Activated CD4-positive, alpha-beta T cell treated with anti-CD3 and anti-CD28 coated beads, Interleukin-2, amount 10 ng/mL, durations not matched to agents 24 days and 14 days (primary cell): Measurements from ENCODE around the gene UBE2V1. TPM values are rescaled to one million over a fixed set of nuclear protein-coding genes. Genes with fewer than 3 reads are reported as not detected.
"Not testable (repeated sequence)": the region's sequence is repeated elsewhere in the genome, so short reads cannot be mapped to it uniquely, and the experiment has no call there.

Experiments used
- DNase-seq: peaks from one replicate; pipeline ENCODE4 v3.0.0; 2022
- H3K27ac Mint-ChIP-seq: one replicate; pipeline ENCODE4 v1.8.0; 2022; ENCODE audit warnings: mild to moderate bottlenecking, mixed read lengths
- H3K27me3 Mint-ChIP-seq: one replicate; pipeline ENCODE4 v1.8.0; 2022; ENCODE audit warnings: mixed read lengths
- H3K36me3 Mint-ChIP-seq: one replicate; pipeline ENCODE4 v1.8.0; 2022; ENCODE audit warnings: low read depth, mild to moderate bottlenecking, mixed read lengths
- H3K4me1 Mint-ChIP-seq: one replicate; pipeline ENCODE4 v1.8.0; 2021; ENCODE audit warnings: mixed read lengths
- H3K4me3 Mint-ChIP-seq: one replicate; pipeline ENCODE4 v1.8.0; 2022; ENCODE audit warnings: mild to moderate bottlenecking, moderate library complexity, mixed read lengths
- H3K9me3 Mint-ChIP-seq: one replicate; pipeline ENCODE4 v1.8.0; 2021; ENCODE audit warnings: mixed read lengths
- intact Hi-C: fragments of 100-400 bp; cut with micrococcal nuclease; formaldehyde crosslinking; loops from one replicate; pipeline ENCODE4 v1.15.1; 2023
- total RNA-seq: library from RNA; stranded (reverse); gene quantifications from 2 replicates; pipeline ENCODE4 v1.2.3, GENCODE V29; 2022

Gene UBE2V1
- total RNA-seq, 1 donor from 2014 or later, result 153 TPM

DNA sequence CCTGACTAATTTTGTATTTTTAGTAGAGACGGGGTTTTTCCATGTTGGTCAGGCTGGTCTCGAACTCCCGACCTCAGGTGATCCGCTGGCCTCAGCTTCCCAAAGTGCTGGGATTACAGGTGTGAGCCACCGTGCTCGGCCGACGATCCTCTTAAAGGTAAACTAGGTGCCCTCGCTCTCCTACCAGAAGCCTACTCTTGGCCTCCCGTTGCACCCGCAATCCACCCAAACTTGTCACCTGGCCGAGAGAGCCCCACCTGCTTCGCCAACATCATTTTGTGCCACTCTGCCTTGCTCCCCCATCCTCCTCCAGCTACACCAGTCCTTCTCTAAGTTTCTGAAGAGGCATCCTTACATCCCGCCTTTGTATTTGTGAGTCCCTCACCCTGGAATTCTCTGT lies 10.4 kb downstream of the UBE2V1 start:
- DNase-seq, H3K4me3 Mint-ChIP-seq, H3K27ac Mint-ChIP-seq, H3K27me3 Mint-ChIP-seq, H3K9me3 Mint-ChIP-seq, intact Hi-C loops: not testable (repeated sequence)
- H3K4me1 Mint-ChIP-seq, result peaks cover 28% of the 10 kb centered on the region
- peaks cover 26% of the 10 kb centered on the region for H3K36me3 Mint-ChIP-seq

DNA sequence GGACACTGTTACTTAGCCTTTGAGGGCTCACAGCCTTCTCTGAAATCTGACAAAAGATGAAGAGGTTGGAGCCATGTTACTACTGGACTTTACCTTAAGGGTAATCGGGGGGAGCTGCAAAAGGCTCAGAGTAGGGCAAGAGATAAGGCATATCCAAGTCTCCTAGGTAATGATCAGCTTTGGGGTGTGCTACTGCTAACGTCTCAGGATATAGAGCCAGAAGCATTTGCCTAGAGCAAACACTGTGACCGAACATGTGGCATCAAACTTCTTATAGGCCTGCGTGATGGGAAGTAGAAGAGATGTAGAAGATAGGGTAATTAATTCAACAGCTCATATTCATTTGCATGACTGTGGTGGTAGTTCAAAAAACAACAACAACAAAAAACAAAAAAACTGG lies 11.1 kb downstream of the UBE2V1 start:
- DNase-seq, result no peak
- Mint-ChIP-seq H3K4me3 (no peak overlapping the region), H3K27me3 (no peaks in the 10 kb centered on the region), H3K9me3 (no peaks in the 10 kb centered on the region), H3K4me1 (peaks cover 25% of the 10 kb centered on the region), H3K36me3 (peaks cover 26% of the 10 kb centered on the region), H3K27ac (no peak overlapping the region)
- intact Hi-C loops, result no loop called here

DNA sequence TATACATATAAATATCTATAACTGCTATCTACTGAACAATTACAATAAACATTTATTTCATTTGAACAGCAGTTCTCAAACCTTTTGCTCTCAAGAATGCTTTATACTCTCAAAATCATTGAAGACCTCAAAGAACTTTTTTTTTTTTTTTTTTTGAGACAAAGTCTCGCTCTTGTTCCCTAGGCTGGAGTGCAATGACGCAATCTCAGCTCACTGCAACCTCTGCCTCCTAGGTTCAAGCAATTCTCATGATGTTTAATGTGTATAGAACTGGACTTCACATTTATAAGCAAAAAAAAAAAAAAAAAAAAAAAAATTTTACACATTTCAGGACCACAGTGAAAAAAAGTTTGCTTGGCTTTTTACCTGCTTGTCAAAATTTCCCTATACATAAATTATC lies 11.7 kb downstream of the UBE2V1 start:
- Mint-ChIP-seq H3K9me3 (no peaks in the 10 kb centered on the region), H3K27me3 (no peaks in the 10 kb centered on the region), H3K36me3 (peaks cover 30% of the 10 kb centered on the region), H3K27ac (no peak overlapping the region), H3K4me1 (peaks cover 26% of the 10 kb centered on the region), H3K4me3 (no peak overlapping the region)
- no peak for DNase-seq
- intact Hi-C loops, result no loop called here

DNA sequence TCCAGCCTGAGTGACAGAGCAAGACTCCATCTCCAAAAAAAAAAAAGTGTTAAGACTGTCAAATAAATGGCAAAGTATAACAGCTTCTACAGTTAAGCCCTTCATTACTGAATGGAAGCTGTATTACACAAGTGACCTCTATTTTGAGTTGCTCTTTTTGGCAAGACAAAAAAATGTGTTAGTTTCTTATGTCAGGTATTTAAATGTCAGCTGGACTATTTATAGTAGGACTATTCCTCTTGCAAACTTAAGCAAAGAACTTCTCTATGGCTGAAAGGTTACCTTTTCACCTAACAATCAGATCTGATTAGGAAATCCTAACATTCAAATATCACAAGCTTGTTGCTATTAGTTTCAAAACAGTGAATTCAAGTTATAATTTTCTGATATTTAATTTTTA lies 12.4 kb downstream of the UBE2V1 start:
- no peak overlapping the region for H3K4me3 Mint-ChIP-seq
- no peak overlapping the region for H3K27ac Mint-ChIP-seq
- H3K9me3 Mint-ChIP-seq, result no peaks in the 10 kb centered on the region
- peaks cover 34% of the 10 kb centered on the region for H3K36me3 Mint-ChIP-seq
- no peaks in the 10 kb centered on the region for H3K27me3 Mint-ChIP-seq
- DNase-seq, result no peak
- intact Hi-C loops, result no loop called here
- H3K4me1 Mint-ChIP-seq, result peaks cover 24% of the 10 kb centered on the region

DNA sequence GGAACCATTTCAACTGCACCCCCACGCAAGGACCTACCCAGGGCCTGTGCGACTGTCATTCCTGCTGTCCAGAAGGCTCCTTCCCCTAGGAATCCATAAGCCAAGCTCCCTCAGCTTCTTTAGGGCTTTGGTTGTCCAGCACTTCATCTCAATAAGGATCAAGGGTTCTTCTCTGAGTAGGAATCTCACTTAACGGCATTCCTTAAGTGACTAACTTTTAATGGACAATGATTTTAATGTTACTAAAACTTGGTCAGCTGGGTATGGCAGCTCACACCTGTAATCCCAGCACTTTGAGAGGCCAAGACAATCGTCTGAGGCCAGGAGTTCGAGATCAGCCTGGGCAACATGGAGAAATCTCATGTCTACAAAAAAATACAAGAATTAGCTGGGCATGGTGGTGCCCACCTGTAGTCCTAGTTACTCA lies 13.4 kb downstream of the UBE2V1 start:
- no peak for DNase-seq
- no peaks in the 10 kb centered on the region for H3K9me3 Mint-ChIP-seq
- no peaks in the 10 kb centered on the region for H3K27me3 Mint-ChIP-seq
- intact Hi-C loops, result no loop called here
- H3K36me3 Mint-ChIP-seq, result peaks cover 43% of the 10 kb centered on the region
- H3K4me1 Mint-ChIP-seq, result peaks cover 27% of the 10 kb centered on the region
- no peak overlapping the region for H3K4me3 Mint-ChIP-seq
- H3K27ac Mint-ChIP-seq, result peak overlapping the region; percentile 17

DNA sequence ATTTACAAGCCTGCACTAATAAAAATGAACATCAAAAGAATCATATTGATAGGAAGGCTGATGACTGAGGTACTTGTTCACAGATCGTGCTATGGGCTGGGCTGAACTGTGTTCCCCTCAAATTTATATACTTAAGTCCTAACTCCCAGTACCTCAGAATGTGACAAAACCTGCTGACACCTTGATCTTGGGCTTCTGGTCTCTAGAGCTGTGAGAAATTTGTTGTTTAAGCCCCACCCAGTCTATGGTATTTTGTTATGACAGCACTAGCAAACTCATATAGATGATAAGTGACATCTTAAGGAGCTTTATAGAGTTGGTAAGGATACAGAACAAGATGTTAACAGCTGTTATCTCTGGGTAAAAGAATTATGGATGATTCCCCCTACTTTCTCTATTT lies 13.8 kb downstream of the UBE2V1 start:
- peaks cover 48% of the 10 kb centered on the region for H3K36me3 Mint-ChIP-seq
- no peaks in the 10 kb centered on the region for H3K9me3 Mint-ChIP-seq
- no peak overlapping the region for H3K4me3 Mint-ChIP-seq
- intact Hi-C loops, result no loop called here
- DNase-seq, result no peak
- H3K4me1 Mint-ChIP-seq, result peaks cover 27% of the 10 kb centered on the region
- H3K27me3 Mint-ChIP-seq, result no peaks in the 10 kb centered on the region
- H3K27ac Mint-ChIP-seq, result no peak overlapping the region

DNA sequence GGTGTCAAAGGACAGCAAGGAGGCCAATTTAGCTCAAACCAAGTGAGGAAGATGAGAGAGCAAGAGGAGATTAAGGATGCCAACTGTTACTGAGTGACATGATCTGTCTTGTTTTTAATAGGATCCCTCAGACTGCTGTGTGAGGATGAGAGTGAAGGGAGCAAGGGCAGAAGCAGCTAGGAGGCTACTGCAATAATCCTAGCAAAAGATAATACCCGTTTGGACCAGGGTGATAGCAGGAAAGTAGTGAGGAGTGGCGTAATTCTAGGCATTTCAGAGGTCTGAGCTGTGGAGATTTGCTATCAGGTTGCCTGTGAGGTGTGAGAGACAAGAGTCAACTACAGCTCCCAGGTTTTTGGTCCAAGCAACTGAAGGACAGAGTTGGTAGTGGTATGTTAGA lies 14.7 kb downstream of the UBE2V1 start:
- no peak for DNase-seq
- Mint-ChIP-seq H3K9me3 (no peaks in the 10 kb centered on the region), H3K4me1 (peaks cover 22% of the 10 kb centered on the region), H3K27me3 (no peaks in the 10 kb centered on the region), H3K36me3 (peaks cover 46% of the 10 kb centered on the region), H3K27ac (no peak overlapping the region), H3K4me3 (no peak overlapping the region)
- intact Hi-C loops, result no loop called here

DNA sequence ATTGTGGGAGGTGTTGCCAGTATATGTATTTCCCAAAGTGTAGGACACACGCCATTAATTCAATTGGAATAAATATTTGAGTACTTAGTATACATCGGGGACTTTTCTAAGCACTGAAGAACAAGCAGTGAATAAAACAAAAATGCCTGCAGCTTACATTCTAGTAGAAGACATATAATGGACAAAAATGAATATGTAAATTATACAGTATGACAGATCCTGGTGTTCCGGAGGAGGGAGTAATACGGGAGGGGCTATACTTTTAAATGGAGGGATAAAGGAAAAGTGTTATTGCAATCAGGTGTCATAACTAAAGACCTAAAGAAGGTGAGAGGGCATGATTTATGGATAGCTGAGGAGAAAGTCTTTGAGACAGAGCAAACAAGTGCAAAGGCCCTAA lies 15.1 kb downstream of the UBE2V1 start:
- H3K36me3 Mint-ChIP-seq, result peaks cover 49% of the 10 kb centered on the region

DNA sequence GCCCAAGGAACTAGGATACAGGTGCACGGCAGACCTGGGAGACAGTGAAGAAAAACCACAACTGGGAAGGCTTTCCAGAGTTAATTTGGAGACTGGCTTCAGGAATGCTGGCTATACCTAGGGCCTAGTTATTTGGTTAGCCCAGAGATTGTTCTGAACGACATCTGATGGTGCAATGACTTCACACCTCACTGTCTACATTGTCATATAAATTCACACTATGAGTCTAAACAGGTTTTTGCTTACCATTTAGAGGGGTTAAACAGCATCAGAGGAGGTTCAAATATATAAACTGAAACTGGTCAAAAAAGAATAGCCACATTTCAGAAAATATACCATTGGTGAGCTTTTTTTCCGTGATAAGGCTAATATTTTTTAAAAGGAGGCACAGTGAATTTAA lies 16.7 kb downstream of the UBE2V1 start:
- H3K36me3 Mint-ChIP-seq, result peaks cover 45% of the 10 kb centered on the region
- peaks cover 17% of the 10 kb centered on the region for H3K4me1 Mint-ChIP-seq
- no peaks in the 10 kb centered on the region for H3K27me3 Mint-ChIP-seq
- DNase-seq, result no peak
- intact Hi-C loops, result no loop called here
- no peak overlapping the region for H3K27ac Mint-ChIP-seq
- H3K4me3 Mint-ChIP-seq, result no peak overlapping the region
- H3K9me3 Mint-ChIP-seq, result no peaks in the 10 kb centered on the region

More for the DNA sequence above, 15.1 kb downstream of the UBE2V1 start:
- intact Hi-C loops, result no loop called here
- no peaks in the 10 kb centered on the region for H3K9me3 Mint-ChIP-seq
- peaks cover 22% of the 10 kb centered on the region for H3K4me1 Mint-ChIP-seq
- no peaks in the 10 kb centered on the region for H3K27me3 Mint-ChIP-seq
- H3K27ac Mint-ChIP-seq, result no peak overlapping the region
- H3K4me3 Mint-ChIP-seq, result no peak overlapping the region
- no peak for DNase-seq

DNA sequence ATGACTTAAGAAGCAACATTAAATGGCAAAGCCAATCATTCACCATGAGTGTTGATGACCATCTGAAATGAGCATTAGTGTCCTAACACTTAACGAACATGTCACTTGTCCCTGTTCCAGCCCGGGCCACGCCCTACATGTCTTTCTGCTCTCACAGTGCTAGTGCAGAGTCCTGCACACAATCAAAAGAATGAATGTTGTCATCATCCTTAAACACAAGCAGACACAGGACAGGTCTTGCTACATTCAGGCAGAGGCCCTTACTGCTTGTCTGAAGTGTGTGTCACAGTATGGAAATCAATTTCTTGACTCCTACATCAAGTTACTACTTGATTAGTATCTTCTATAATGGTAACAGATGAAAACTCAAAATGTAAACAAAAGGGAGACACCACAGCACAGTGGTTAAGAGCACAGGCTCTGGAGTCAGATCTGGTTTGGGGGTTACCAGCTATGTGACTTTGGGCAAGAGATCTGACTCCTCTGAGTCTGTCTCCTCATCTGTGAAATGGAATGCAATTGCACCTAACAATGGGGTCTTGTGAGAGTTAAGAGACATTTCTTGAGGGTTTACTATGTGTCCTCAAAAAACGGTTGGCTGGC lies 17.4 kb downstream of the UBE2V1 start:
- Mint-ChIP-seq H3K36me3 (peaks cover 44% of the 10 kb centered on the region), H3K4me3 (no peak overlapping the region), H3K4me1 (peaks cover 17% of the 10 kb centered on the region), H3K27ac (no peak overlapping the region), H3K27me3 (no peaks in the 10 kb centered on the region), H3K9me3 (no peaks in the 10 kb centered on the region)
- intact Hi-C loops, result no loop called here
- DNase-seq, result no peak

DNA sequence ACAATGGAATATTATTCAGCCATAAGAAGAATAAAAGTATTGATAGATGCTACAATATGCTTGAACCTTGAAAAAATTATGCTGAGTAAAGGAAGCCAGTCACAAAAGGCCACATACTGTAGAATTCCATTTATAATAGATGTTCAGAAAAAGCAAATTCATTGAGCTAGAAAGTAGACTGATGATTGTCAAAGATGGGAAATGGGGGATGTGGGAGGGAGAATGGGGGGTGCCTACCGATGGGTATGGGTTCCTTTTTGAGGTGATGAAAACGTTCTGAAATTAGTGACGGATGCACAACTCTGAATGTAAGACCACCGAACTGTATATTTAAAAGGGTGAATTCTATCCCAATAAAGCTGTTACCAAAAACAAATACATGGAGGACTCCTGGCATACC lies 18.4 kb downstream of the UBE2V1 start:
- intact Hi-C loops, result no loop called here
- DNase-seq, result no peak
- Mint-ChIP-seq H3K4me1 (peaks cover 17% of the 10 kb centered on the region), H3K9me3 (no peaks in the 10 kb centered on the region), H3K27ac (no peak overlapping the region), H3K36me3 (peaks cover 47% of the 10 kb centered on the region), H3K4me3 (no peak overlapping the region), H3K27me3 (no peaks in the 10 kb centered on the region)

DNA sequence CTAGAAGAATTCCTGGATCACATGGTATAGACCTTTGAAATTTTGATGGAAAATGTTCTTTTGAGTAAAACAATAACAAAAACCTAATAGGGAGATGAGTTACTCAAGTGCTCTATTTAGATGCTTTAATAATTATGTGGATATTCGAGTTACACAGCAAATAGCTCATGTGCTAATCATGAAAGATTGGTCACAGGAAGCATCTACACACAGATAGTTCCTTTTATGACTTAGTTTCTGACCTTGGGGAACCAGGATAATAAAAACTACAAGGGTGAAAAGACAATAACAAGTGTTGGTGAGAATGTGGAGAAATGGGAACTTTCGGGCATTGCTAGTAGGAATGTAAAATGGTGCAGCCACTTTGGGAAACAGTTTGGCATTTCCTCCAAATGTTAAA lies 19.7 kb downstream of the UBE2V1 start:
- Mint-ChIP-seq H3K9me3 (no peaks in the 10 kb centered on the region), H3K27me3 (no peaks in the 10 kb centered on the region), H3K4me3 (no peak overlapping the region), H3K27ac (no peak overlapping the region), H3K4me1 (peaks cover 13% of the 10 kb centered on the region), H3K36me3 (peaks cover 53% of the 10 kb centered on the region)
- no peak for DNase-seq
- intact Hi-C loops, result no loop called here

DNA sequence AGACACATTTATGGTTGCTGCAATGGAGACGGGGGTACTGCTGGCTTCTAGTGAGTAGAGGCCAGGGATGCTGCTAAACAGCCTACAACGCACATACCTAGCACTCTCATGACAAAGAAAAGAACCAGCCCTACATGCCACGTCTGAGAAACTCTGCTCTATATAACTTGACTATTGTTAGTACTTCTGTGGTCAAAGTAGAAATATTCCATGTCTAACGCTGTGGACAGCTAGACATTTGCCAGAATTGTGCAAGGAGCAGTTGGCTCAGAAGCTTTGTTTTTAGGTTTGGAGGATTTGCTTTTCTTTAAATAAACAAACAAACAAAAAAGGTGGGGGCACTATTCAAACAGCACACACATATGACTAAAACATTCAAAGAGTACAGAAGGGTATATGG lies 20.5 kb downstream of the UBE2V1 start:
- Mint-ChIP-seq H3K27me3 (no peaks in the 10 kb centered on the region), H3K36me3 (peaks cover 48% of the 10 kb centered on the region), H3K9me3 (no peaks in the 10 kb centered on the region), H3K4me1 (peaks cover 5% of the 10 kb centered on the region), H3K27ac (no peak overlapping the region), H3K4me3 (no peak overlapping the region)
- DNase-seq, result no peak
- intact Hi-C loops, result no loop called here

DNA sequence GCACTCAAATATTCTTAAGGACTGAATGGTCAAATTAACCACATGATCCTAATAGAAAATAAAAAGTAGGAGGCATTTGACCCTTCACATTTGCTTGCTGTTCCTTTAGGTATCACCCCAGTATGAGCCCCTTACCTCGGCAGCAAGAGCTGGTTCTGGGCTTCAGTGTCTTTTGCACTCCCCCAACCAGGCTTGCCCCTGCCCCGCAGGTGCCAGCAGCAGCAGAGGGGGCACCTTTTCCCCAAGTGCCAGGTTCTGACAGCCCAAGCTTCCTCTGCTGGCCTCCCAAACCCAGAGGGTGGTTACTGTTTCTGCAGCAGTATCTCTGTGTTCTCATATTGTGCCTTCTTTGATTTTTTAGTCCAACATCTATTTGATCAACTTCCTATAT lies 23.2 kb downstream of the UBE2V1 start:
- Mint-ChIP-seq H3K4me1 (peaks cover 16% of the 10 kb centered on the region), H3K36me3 (peaks cover 41% of the 10 kb centered on the region)
- intact Hi-C loops, result loop anchor here (5.0 kb wide), 1 partner anchor 107 kb away; the partner anchor contains the start of gene SNAI1

DNA sequence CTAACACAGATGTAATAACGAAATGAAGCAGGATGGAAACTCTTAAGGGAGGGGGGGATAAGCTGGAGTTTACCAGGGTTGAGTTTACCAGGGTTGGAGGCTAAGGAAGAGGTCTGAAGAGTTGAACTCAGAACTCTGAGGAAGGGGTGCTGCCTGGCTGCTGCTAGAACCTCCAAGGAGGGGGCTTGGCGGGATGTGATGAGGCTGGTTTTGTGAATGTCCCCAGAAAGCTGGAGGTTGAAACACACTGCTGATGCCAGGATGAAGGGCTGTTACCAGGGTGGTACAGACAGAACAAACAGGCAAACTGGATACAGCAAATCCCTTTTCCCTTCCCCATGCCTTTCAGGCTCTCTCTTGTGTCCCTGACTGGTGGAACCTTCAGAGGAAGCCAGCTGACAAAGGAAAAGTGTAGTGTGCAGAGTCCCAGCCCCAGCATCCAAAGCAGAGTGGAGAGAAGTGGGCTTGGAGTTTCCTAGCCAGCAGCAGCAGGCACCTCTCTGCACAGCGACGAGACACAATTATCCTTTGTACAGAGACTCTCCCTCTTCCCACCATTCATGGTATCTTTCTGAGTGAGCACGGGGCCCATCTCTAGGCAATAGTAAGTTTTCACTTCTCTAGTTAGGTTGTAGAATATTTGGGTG lies 23.7 kb downstream of the UBE2V1 start:
- Mint-ChIP-seq H3K9me3 (no peaks in the 10 kb centered on the region), H3K27ac (no peak overlapping the region), H3K27me3 (no peaks in the 10 kb centered on the region), H3K4me3 (no peak overlapping the region), H3K36me3 (peaks cover 37% of the 10 kb centered on the region), H3K4me1 (peaks cover 16% of the 10 kb centered on the region)
- intact Hi-C loops, result loop anchor here (5.0 kb wide), 1 partner anchor 107 kb away; the partner anchor contains the start of gene SNAI1
- no peak for DNase-seq

More for the DNA sequence above, 23.2 kb downstream of the UBE2V1 start:
- H3K27me3 Mint-ChIP-seq, result no peaks in the 10 kb centered on the region
- no peaks in the 10 kb centered on the region for H3K9me3 Mint-ChIP-seq
- DNase-seq, result no peak
- H3K4me3 Mint-ChIP-seq, result no peak overlapping the region
- no peak overlapping the region for H3K27ac Mint-ChIP-seq
